Effector CD4-positive, alpha-beta T cell (primary cell): ENCODE results near the gene LSS.
"Not testable (repeated sequence)": the region's sequence is repeated elsewhere in the genome, so short reads cannot be mapped to it uniquely, and the experiment has no call there.

ENCODE experiments used
- DNase-seq: peaks from one replicate; pipeline ENCODE4 v3.0.0-alpha.2; 2020

The LSS gene

DNA sequence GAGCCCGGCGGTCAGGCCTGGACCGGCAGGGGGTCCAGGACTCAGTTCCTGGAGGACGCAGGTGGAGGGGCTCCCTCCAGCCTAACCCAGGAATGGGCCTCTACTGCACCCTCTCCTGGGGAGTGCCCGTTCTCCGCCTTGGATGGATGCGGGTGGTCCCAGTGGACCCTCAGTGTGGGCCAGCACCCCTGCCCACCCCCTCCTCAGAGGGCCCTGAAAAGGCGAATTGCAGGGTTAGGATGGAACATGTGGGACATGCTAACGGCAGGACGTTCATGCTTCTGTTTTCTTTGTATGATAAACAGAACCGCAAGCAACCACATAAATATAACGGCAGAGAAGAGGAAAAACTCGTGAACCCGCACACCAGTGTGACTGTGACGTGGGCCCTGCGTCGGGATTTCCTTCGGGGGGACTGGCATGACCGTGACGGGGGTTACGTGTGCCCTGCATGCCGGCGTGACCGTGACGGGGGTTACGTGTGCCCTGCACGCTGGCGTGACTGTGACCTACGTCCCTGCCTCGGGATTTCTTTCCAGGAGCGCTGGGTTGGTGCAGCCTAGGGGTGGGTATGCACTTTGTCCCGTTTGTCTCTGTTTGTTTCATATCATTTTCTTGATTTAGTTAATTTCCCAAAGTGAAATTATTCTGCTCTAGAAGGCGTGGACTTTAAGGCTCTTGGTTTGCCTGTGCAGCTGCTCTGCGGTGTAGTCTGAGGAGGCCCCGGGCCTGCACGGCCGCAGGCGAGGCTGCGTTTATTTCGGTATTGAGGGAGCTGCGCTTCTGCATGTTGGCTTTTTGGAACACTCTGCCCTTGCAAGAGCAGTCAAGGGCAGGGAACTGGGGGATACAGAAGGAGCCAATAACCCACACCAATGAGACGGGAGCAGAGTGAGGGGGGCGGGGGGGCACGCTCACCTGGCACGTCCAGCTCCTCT lies 76.3 kb downstream of the LSS start:
- no peak for DNase-seq

- DNase-seq: no peak
Measured at GRCh38 chr21:46151261-46151988, 77.1 kb downstream of the LSS start.

- no peak for DNase-seq
Measured at GRCh38 chr21:46150491-46151121, 78.0 kb downstream of the LSS start.

- no peak for DNase-seq
Measured at GRCh38 chr21:46150073-46150472, 78.5 kb downstream of the LSS start.

GRCh38 chr21:46149205-46149901 lies 79.2 kb downstream of the LSS start:
- no peak for DNase-seq

DNA sequence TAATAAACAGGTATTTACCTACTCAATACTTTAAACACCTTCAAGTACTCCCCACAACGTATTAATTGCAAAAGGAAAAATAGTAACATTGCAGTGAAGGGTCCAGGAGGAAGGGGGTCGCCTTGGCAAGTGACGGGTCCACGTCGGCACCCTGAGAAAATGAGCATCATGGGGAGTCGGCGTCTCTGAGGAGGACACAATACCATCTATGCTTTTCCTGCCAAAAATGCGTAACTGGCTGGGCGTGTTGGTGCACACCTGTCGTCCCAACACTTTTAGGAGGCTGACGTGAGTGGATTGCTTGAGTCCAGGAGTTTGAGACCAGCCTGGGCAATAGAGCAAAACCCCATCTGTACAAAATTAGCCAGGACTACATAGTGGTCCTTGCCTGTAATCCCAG lies 80.5 kb downstream of the LSS start:
- no peak for DNase-seq

DNA sequence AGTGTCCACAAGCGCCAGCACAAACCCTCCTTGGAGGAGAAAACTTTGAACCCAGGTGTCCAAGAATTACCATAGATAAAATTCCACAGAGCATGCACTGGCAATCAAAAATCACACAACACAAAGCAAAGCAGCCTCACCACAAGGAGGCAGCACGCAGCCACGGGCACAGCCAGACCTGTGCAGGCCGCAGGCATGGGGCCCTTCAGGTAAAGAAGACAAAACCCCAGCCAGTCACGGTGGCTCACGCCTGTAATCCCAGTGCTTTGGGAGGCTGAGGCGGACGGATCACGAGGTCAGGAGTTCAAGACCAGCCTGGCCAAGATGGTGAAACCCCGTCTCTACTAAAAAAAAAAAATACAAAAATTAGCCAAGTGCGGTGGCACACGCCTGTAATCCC lies 81.1 kb downstream of the LSS start:
- not testable (repeated sequence) for DNase-seq

DNA sequence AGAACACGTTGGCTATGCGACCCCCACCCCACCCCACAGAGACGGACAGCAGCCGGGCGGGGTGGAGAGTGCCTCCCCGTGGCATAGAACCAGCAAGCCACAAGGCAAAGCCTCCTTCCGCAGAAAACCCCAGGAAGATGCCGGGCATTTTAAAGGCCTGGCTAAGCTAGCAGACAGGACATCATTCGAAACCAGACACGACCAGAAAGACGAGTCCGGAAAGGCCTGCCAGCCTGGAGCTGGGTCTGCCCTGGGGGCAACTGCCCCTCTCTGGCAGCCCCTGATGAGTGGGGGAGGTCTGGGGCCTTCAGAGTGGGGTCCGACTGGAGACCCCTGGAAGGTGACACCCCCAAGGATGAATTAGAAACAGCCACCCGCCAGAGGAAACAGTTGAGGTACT lies 81.7 kb downstream of the LSS start:
- DNase-seq: no peak

- no peak for DNase-seq
Measured at GRCh38 chr21:46145840-46146691, 82.5 kb downstream of the LSS start.

GRCh38 chr21:46145159-46145839 lies 83.3 kb downstream of the LSS start:
- no peak for DNase-seq

DNA sequence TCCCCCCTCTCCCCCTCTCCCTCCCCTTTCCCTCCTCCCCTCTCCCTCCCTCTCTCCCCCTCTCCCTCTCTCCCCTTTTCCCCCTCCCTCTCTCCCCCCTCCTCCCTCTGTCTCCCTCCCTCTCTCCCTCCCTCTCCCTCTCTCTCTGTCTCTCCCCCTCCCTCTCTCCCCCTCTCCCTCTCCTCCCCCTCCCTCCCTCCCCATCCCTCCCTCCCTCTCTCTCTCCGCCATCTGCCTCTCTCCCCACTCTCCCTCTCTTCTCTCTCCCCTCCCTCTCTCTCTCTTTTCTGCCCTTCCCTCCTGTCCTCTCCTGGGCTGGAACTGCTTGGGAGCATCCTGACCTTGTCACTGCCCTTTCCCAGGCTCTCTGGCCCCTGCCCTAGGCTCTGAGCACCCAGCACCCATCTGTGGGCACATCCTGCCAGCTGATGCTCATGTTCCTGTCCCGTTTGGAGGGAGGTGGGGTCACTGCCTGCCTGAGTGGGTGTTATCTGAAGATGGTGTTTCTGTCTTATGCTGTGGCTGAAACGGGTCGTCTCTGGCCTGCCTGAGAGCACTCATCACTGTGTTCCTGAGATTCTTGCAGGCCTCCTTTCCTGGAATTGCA lies 84.0 kb downstream of the LSS start:
- no peak for DNase-seq

- DNase-seq: no peak
Measured at GRCh38 chr21:46142582-46143473, 85.7 kb downstream of the LSS start.

DNA sequence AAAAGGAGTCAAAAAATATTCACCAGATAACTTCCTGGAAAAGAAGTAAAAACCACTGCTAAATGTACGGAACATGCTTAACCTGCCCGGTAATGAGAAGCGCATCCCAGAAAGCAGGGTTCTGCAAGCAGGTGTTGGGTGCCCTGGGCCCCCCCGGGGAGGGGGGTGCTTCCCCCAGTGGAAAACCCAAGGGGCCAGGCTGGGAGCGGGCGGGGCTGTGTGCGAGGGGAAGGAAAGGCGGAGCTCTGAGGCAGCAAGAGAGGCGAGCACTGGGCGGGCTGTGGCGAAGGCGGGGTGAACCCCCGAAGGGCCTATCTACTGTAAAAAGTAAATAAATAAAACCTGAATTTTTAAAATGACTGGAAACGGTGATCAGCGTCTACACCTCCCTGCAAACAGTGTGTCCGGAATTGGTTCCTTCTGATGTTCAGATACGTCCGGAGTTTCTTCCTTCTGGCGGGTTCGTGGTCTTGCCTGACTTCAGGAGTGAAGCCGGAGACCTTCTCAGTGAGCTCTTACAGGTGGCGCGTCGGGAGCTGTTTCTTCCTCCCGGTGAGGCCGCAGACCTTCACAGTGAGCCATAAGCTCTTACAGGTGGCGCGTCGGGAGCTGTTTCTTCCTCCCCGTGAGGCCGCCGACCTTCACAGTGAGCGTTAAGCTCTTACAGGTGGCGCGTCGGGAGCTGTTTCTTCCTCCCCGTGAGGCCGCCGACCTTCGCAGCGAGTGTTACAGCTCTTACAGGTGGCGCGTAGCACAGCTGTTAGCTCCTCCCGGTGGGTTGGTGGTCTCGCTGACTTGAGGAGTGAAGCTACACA lies 86.6 kb downstream of the LSS start:
- DNase-seq: no peak

DNA sequence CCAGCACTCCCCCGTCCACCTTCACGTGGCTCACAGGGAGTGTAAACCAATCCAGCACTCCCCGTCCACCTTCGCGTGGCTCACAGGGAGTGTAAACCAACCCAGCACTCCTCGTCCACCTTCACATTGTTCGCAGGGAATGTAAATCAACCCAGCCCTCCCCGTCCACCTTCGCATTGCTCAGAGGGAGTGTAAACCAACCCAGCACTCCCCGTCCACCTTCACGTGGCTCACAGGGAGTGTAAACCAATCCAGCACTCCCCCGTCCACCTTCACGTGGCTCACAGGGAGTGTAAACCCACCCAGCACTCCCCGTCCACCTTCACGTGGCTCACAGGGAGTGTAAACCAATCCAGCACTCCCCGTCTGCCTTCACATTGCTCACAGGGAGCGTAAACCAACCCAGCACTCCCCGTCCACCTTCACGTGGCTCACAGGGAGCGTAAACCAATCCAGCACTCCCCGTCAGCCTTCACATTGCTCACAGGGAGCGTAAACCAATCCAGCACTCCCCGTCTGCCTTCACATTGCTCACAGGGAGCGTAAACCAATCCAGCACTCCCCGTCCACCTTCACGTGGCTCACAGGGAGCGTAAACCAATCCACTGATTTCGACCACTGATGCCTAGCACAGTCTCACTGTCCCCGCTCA lies 88.1 kb downstream of the LSS start:
- DNase-seq: not testable (repeated sequence)

DNA sequence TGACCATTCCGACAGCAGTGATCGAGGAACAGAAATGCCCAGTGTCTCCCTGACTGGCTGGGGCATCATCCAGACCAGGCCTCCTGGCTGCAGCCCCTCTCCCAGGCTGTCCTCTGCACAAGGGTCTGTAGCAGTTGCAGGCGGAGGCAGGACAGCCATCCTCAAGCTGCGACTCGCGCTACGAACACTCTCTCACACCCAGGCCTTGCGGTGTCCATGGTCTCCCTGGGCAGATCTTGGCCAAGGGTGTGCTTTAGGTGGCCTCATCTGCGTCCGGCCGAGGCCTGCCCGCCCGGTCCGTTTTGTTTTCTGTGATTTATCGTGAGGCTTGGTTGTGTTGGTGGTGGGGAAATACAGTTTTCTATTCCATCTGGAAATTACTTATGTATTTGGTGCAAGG lies 88.9 kb downstream of the LSS start:
- DNase-seq: no peak

DNA sequence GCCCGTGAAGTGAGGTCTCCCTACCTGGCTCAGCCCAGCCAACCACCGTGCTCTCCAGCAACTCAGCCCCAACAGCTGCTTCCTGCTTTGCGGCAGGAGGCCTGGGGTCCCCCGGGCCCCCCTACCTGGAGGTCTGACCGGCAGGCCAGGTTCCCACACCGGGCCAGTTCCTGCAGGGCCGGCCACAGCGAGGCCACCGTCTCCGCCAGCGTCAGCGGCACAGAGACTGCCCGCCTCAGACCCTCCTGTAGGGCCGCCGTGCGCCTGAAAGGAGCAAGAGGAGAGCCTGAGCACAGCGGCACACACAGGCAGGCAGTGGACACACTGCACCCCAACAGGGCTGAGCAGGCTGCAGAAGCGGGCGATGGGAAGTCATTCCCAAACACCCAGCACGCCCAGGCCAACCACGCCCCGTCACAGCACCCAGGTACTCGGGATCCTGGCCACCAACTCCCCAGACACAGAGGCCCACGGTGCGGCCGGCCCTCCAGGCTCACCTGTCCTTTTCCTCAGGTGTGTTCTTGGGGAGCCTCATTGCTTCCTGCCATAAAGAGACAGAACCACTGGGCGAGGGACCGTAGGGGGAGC lies 90.1 kb downstream of the LSS start:
- DNase-seq: no peak
